CD4-positive, alpha-beta T cell treated with Interleukin-2 at 100 ng/mL for 4 hours (primary cell): ENCODE measurements around the gene EHBP1.

ENCODE experiments used
- DNase-seq: peaks from one replicate; pipeline ENCODE4 v3.0.0-alpha.2; 2020; ENCODE audit warnings: low spot score

The EHBP1 gene

DNA sequence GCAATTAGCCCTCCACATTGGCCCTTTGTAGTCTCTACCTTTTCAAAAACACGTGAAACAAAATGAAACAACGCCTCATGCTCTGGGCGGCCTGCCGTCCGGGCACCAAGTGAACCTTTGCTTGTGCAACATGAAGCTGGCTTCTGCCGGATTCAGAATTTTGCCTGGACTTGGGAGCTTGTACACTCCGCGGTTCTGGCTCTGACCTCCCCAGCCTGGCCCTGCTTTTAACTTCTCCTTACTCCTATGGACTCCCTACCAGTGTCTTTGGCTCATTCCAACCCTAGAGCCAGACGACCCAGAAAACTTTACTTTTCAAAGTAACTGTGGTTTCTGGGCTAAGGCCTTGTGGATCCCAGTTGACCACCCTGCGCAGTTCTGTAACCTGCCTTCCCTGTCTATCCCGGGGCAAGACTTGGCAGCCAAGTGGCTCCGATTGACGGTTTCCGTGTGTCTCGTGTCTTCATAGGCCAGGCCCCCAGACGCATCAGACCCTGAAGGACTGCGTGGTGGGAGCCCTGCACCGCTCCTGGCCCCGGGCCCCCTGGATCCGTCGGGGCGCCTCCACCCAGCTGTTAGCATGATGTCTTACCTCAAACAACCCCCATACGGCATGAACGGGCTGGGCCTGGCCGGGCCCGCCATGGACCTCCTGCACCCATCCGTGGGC is 347.0 kb downstream of the EHBP1 start:
- no peak for DNase-seq

DNA sequence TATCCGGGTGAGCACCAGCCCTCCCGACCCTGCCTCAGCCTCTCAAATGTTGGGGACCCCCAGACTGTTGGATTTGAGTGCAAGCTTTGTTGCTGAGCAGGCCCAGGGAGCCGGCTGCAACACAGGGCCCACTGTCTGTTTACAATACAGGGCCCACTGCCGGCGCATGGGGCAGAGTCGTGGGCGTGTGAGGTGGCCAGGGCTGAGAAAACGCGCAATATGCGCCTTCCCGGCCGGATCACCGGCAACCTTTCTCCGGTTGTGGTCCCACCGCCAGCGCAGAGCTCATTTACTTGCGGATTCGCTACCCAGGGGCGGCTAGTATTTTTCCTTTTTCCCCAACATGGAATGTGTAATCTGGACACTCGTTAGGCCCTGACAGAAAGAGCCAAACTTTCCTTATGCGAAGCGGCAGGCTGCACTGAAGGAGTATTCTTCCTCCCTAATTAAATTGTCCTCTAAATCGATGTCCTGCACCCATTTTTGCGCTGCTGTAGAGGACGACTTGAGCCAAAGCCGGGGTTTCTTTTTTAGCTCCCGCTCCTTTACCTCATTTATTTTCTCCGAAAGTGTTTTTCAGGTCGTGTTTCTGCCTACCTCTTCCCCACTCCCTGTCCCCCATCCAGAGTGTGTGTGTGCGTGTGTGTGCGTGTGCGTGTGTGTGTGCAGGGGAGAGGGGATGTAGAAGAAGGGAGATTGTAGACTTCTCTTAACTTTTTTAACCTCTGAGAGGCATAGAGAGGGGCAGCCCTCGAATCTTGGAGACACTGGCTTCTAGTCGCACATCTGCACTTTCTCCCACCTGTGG is 347.8 kb downstream of the EHBP1 start:
- no peak for DNase-seq

DNA sequence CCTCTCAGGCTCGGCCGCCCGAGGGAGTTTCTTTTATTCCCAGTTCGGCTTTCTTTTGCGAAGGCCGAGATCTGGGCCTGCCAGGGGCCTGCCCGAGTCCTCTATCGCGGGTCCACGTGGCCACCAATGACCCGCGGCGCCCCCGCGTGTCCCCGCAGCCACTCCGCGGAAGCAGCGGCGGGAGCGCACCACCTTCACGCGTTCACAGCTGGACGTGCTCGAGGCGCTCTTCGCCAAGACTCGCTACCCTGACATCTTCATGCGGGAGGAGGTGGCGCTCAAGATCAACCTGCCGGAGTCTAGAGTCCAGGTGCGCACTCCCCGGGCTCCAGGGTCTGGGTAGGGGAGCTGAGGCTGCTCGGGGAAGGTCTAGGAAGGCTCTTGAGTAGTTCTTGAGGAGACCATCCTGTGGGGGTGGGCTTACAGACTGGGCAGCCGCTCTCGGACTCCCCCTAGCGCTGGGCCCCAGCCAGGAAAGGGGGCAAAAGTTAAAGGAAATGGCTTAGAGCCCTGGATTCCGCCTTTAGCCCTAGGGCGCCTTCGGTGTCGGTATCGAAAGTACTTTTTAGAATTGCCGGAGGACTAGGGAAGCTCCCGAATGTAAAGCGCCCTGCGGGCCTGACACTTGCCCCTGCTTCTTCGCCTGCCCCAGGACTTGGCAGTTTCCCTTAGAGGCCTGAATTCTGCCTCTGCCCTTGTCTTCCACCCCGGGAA is 348.5 kb downstream of the EHBP1 start:
- no peak for DNase-seq

DNA sequence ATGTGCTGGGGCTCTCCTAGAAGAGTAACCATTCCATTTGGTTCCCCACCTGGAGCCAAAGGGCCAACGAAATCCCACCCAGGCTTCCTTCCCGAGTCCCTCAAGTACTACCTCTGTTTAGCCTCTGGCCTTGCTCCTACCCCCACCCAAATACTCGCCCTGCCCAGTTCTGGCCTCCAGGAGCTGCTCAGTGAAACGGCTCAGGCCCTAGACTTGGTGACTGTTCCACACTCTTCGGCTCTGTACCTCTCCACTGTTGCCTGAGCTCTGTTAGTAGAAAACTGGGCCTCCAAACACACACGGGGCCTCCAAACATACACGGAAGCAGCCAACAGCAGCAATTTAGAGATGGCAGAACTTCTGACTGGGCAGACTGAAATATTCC is 349.3 kb downstream of the EHBP1 start:
- no peak for DNase-seq

DNA sequence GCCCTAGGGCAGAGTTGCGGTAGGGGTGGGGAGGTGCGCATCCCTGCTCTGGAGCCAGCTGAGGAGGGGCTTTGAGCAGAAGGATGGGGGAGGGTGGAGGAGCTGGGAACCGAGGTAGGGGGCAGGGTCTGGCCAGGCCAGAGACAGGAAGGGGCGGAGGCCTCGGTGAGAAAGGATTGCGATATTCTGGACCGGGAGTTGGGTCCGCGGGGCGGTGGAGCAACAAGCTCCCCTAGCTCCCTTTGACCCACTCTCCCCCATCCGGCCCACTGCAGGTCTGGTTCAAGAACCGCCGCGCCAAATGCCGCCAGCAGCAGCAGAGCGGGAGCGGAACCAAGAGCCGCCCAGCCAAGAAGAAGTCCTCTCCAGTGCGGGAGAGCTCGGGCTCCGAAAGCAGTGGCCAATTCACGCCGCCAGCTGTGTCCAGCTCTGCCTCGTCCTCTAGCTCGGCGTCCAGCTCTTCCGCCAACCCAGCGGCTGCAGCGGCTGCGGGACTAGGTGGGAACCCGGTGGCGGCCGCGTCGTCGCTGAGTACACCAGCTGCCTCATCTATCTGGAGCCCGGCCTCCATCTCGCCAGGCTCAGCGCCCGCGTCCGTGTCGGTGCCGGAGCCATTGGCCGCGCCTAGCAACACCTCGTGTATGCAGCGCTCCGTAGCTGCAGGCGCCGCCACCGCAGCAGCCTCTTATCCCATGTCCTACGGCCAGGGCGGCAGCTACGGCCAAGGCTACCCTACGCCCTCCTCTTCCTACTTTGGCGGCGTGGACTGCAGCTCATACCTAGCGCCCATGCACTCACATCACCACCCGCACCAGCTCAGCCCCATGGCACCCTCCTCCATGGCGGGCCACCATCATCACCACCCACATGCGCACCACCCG is 350.0 kb downstream of the EHBP1 start:
- no peak for DNase-seq

DNA sequence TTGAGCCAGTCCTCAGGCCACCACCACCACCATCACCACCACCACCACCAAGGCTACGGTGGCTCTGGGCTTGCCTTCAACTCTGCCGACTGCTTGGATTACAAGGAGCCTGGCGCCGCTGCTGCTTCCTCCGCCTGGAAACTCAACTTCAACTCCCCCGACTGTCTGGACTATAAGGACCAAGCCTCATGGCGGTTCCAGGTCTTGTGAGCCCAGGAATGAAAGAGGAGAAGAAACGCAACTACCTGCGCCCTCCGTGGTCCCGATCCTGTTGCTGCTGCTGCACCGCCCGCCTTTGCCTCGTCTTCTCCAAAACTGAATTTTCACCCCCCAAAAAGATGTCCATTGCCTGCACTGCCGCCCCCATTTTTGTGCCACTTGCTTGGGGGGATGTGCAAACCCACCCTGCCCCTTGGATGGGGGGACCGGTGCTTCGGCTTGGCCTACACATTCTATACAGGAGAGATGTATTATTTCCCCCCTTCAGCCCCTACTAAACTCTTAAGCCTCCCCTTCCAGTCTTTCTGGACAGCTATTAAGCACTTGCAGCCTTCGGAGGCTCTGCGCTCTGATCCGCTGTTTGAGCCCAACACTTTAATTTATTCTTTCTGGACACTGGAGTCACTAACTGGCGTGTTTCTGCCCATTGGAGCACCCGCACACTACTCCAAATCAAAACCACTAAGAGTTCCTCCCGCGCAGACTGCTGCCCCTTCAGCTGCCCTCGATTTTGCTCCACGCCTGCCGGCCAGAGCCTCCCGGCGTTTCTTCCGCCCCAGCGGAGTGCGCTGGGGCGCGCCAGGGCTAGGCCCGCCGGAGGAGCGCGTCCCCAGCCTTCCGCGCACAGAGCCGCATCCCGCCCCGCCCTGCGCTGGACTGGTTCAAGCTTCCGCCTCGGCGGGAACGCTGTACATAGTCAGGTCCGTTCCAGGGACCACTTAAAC is 350.9 kb downstream of the EHBP1 start:
- no peak for DNase-seq

DNA sequence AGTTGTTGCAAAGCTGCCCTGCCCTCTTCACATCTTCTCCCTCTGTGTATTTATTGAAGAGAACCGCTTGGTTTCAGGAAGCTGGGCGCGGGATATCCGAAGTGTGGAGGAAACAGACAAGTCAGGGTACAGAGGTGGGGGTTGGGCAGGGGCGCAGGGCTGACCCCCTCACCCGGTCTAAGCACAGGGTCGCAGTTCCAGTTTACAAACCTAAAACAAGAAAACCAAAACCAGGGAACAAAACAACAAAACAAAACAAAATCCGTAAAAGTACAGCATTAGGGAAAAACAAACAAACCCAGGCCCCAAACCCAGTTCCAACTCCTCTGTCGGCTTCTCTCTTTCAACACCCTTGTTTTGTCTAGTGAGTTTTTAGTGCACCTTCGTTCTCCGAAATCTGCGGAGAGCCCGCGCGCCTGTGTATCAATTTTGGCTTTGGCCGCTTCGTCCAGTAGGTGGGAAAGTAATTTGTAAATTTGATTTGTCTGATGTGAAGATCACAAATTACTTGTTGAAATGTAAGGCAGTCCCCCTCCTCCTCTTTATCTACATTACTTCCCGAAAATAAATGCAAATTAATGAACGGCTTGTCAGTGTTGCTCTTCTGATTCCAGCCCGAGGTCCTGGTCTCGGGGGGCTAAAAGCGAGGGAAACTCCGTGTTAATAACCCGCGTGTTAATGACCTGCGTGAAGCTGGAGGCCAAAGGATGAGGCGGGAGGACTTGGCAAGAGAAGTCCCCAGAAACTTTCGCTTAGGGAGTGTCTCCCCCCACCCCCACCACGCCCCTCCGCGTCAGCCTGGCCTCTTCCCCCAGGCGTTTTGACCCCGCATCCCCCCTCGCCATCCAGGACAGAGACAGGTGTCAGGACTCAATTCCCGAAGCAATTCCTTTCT is 352.0 kb downstream of the EHBP1 start:
- no peak for DNase-seq

DNA sequence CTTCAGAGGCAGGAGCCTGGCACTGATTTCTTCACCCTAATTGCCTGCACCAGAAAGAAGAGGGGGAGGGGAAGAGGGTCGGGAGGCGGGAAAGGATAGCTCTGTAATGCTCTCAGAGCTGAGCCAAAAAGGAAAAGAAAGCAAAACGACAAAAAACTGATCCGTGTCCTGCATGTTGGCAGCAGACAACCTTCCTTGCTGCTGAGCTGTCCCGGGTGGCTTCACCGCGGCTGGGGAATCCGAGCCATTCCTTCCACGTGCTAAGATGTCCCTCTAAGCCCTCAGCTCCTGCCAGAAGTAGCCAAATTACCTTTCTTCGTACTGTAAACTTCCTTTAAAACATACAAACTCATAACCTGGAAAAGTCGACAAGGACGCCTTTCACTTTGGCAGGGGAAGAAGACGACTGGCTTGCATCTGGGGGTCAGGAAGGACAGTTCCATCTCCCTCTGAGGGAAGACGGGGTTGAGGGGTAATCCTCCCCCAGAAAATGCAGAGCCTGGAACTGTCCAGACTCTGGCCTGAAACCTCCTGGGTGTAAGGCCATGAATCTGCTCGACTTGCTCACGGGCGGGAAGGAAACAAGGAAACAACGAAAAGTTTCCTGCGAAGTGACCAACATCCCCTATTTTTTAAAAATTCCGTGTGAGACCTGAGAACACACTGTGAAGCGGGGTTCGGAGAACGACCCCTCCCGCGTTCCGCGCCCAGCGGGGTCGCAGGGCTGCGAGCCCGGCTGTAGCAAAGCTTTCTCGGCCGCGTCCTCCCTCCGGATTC is 352.8 kb downstream of the EHBP1 start:
- DNase-seq = no peak

DNA sequence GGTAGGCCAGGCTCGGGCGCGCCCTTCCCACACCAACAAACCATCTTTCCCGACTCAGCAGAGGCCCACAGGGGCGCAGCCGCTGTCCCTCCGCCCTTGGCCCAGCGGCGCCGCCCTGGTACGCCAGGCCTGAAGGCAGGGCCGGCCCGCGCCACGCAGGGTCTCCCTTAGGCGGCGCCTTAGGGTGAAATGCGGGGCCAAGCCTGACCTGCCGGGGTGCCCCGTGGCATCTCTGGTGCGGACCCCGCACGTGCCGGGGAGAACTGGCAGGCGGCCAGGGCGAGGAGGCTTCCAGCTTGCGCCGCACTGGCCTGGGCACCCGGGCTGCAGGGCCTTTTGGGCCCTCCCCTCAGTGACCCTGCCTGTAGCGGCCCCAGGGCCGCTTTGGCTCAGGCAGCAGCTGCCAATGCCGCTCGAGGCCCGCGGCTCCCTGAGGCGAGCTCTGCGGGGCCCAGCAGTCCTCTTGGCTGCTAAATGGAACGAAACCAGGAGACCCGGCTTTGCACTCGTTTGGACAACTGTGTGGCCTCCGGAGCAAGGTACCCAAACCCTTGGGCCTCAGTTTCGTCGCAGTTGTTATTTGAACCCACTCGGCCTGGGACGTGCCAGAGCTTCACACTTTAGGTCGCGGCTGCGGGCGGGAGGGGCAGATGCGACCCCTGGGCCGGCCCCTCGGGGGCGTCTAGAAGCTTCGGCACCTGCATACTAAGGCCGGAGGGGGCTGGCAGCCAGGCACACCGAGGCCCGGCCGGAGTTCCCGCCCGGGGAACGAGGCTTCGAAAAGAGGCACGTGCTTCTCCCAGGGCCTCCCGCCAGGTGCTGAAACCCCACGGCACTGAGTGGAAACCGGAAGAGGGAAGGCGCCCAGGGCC is 353.6 kb downstream of the EHBP1 start:
- no peak for DNase-seq

DNA sequence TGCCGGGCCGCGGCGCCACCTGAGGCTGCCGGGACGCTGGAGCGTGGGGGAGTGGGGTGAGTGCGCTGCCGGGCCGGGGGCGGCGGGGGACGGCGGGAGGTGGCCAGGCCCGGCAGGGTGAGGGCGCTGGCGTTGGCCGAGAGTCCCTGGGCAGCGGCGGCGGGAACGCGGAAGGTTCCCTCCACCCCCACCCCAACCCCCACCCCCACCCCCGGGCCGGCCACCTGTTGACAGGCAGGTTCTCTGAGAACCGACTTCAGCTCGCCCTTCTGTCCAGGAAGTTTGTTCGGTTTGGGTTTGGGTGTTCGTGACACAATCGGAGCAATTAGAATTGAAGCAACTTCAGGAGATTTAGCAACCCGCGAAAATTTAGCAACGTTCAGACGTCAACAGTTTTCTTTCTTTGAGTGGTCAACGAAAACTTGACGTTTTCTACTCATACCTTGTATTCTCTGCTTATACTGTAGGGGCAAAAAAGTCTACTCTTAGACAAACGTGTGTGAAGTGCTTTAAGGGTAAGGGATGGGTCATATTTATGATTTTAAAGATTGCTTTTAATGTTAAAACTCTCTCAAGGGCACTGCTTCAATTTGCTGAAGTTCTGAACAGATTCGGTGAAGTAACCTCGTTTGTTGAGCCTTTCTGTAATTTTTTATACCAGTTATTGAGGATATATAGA is 354.4 kb downstream of the EHBP1 start:
- no peak for DNase-seq

DNA sequence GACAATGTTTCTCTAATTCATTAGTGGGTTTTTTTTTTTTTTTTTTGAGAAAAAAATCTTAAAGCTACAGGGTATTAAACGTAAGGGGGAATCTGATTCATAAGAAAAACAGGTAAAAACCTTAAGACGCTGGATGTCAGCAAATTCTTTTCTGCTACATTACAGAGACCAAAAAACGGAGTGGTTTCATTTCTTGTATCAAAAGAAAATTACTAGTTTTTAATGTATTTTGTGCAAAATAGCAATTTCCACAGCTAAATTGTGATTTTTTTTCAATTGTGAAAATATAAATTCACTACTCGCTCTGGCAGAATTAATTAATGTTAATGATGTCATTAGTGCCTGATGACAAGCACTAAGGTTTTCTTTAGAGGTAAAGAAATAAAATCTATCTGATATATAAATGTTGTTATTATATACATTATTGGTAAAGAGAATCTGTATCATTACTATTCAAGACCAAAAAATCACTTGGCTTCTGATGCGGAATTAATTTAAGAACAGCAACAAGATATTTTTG is 355.0 kb downstream of the EHBP1 start:
- DNase-seq = no peak

DNA sequence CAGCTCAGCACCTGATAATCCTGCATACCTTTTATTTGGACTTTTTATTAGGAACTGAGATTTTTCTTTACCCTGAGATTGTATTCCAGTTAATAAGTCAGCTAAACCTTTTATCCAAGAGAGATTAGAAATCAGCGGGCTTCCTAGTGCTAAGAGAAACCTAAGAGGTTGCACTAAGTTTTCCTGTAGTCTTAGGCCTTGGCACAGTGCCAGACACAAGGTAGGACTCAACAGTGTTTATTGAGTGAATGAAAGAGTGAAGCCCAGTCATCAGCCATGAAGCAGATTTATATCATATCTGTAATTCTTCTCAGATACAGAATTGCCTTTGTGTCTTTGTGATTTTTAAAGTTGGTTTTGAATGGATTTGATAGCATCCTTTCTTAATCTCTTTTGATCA is 358.7 kb downstream of the EHBP1 start:
- no peak for DNase-seq

DNA sequence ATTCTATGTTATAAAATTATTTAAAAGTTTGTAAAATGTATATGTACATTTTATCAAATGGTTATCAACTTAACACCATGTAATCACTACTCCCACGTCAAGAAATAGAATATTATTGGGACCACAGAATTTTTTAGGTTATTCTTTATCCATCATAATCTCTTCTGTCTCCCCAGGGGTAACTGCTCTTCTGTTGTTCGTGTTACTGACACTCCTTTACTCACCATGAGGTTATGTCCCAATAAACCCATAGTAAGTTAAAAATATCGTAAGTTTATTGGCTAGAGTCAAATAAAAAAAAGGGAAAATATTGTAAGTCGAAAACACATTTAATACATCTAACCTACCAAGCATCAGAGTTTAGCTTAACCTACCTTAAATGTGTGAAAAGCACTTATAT is 359.1 kb downstream of the EHBP1 start:
- DNase-seq = no peak

DNA sequence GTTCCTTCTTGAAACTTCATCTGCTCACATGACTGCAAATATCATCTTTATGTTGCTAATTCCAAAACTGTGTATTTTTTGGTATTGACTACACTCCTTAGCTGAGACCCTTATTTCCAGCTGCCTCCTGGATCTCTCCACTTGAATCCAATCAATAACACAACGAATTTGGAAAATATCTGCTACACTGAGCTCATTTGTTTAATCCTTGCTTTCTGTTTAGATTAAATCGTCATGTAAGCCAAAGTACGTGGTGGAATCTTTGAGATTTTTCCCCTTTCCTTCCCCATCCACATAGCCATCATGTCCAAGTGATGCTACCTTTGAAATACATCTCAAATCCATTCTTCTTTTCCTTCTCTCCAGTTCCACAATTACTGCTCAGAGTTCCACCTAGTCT is 360.8 kb downstream of the EHBP1 start:
- DNase-seq = no peak

DNA sequence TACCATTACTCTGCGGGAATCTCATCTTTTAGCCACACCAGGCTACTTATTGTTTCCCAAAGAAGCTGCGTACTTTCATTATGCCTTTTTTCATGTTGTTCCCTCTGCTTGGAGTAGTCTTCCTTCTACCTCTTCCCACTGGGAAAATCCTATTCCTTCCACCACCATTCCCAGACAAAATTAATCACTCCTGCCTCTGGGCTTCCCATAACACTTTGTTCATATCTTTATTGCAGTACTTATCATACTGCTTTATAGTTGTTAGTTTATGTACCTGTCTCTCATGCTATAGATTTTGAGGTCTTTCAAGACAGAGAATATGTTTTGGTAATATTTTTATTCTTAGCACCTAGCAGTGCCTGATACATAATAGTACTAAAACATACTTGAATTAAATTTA is 361.3 kb downstream of the EHBP1 start:
- DNase-seq = no peak

DNA sequence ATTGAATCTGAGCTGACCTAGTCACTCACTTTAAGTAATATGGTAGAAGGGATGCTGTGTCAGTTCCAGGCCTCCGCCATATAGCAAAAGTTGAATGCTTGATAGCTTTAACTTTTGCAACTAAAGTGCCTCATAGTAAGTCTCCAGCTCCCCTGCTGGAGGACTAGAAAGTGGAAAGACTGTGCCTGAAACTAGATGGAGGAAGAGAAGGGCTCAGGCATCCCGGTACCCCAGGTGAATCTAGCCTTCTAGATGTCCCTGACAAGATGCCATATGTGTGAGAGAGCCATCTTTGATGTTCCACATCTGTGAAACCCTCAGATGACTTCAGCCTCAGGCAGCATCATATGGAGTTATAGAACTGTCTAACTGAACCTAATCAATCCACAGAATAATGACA is 366.2 kb downstream of the EHBP1 start:
- no peak for DNase-seq

DNA sequence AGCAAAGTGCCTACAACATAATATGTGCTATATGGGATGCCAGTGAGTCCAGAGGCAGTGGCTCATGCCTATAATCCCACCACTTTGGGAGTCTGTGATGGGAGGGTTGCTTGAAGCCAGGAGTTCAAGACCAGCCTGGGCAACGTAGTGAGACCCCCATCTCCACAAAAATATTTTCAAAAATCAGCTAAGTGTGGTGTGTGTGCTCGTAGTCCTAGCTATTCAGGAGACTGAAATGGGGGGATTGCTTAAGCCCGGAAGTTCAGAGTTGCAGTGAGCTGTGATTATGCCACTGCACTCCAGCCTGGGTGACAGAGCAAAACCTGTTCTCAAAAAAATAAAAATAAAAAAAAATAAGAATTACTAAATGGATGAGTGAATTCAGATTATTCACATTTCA is 368.5 kb downstream of the EHBP1 start:
- DNase-seq = no peak
